SK-N-SH (cell line): Measurements from ENCODE around the gene ENKUR. TPM values are rescaled to one million over a fixed set of nuclear protein-coding genes. Genes with fewer than 3 reads are reported as not detected.

ENCODE experiments used
- CTCF ChIA-PET: fragments of 300-600, 350-600 bp; formaldehyde crosslinking; extraction: SDS; loops from one replicate; lab custom pipeline; 2021; lab: Yijun Ruan, JAX
- POLR2A ChIA-PET: fragments of 350-600 bp; sonication (Branson Sonifier 250); formaldehyde crosslinking; extraction: SDS; loops from one replicate; lab custom pipeline; 2020; ENCODE audit warnings: antibody characterized with exemption, inconsistent platforms; lab: Yijun Ruan, JAX
- DNase-seq: peaks from one replicate; pipeline ENCODE4 v3.0.0; 2012
- H2AFZ ChIP-seq: fragments of 200-600 bp; sonication (generic); 2 replicates; pipeline ENCODE4 v1.8.1; 2016; ENCODE audit warnings: antibody characterized with exemption, mild to moderate bottlenecking, low read depth
- H3F3A ChIP-seq: fragments of 200-600 bp; sonication (generic); replicated peaks from 2 replicates; pipeline ENCODE3; 2016; ENCODE audit warnings: antibody characterized with exemption, mild to moderate bottlenecking; ENCODE audit not compliant: insufficient read depth
- H3K27ac ChIP-seq, 2 experiments: fragments of 200-500 bp in 1 of 2; fragments of 200-600 bp in 1 of 2; sonication (Bioruptor generic) in 1 of 2; sonication (generic), shearing (Covaris generic) in 1 of 2; 2 replicates each; pipeline versions ENCODE4 v1.5.1 to v1.6.1; 2014 to 2016; ENCODE audit warnings: low read depth in 2 of 2, inconsistent platforms in 1 of 2, low read length in 1 of 2, mild to moderate bottlenecking in 1 of 2, mixed read lengths in 1 of 2
- H3K27me3 ChIP-seq: fragments of 200-600 bp; sonication (generic), shearing (Covaris generic); 2 replicates; pipeline ENCODE4 v1.6.1; 2016; ENCODE audit warnings: mixed run types; ENCODE audit not compliant: insufficient read depth
- H3K36me3 ChIP-seq, 2 experiments: fragments of 200-500 bp in 1 of 2; fragments of 200-600 bp in 1 of 2; sonication (Bioruptor generic) in 1 of 2; sonication (generic) in 1 of 2; replicated peaks in 1 of 2; 2 replicates each; pipeline versions ENCODE3 to v1.5.1; 2014 to 2016; ENCODE audit warnings: low read length in 1 of 2, mild to moderate bottlenecking in 1 of 2; ENCODE audit not compliant: insufficient read depth in 2 of 2, control insufficient read depth in 1 of 2
- H3K4me1 ChIP-seq, 2 experiments: fragments of 200-500 bp in 1 of 2; fragments of 200-600 bp in 1 of 2; sonication (Bioruptor generic) in 1 of 2; sonication (generic), shearing (Covaris generic) in 1 of 2; 2 replicates each; pipeline versions ENCODE4 v1.5.1 to v1.6.1; 2014 to 2016; ENCODE audit warnings: low read depth in 1 of 2, low read length in 1 of 2, mixed run types in 1 of 2; ENCODE audit not compliant: insufficient read depth in 2 of 2, control insufficient read depth in 1 of 2
- H3K4me2 ChIP-seq: fragments of 200-600 bp; sonication (generic), shearing (Covaris generic); 2 replicates; pipeline ENCODE4 v1.6.1; 2017; ENCODE audit warnings: mixed run types
- H3K4me3 ChIP-seq, 2 experiments: fragments of 200-500 bp in 1 of 2; fragments of 200-600 bp in 1 of 2; sonication (Bioruptor generic) in 1 of 2; sonication (generic), shearing (Covaris generic) in 1 of 2; 2 replicates each; pipeline versions ENCODE4 v1.5.1 to v1.8.1; 2014 to 2016; ENCODE audit warnings: low read depth in 2 of 2, inconsistent platforms in 1 of 2, low read length in 1 of 2, mild to moderate bottlenecking in 1 of 2, mixed read lengths in 1 of 2, moderate library complexity in 1 of 2
- H3K79me2 ChIP-seq: fragments of 200-600 bp; sonication (generic); 2 replicates; pipeline ENCODE4 v1.8.1; 2017; ENCODE audit warnings: mild to moderate bottlenecking; ENCODE audit not compliant: insufficient read depth
- H3K9ac ChIP-seq: fragments of 200-600 bp; sonication (generic); 2 replicates; pipeline ENCODE4 v1.6.1; 2017; ENCODE audit warnings: mixed run types
- H3K9me2 ChIP-seq: fragments of 200-600 bp; sonication (generic); 2 replicates; pipeline ENCODE4 v1.6.1; 2017; ENCODE audit warnings: mixed run types
- H3K9me3 ChIP-seq: fragments of 200-600 bp; sonication (generic); 2 replicates; pipeline ENCODE4 v1.6.1; 2017; ENCODE audit warnings: mixed run types, mild to moderate bottlenecking, moderate library complexity
- H4K20me1 ChIP-seq: fragments of 200-600 bp; sonication (generic); 2 replicates; pipeline ENCODE4 v1.6.1; 2017; ENCODE audit warnings: mild to moderate bottlenecking, mixed run types; ENCODE audit not compliant: insufficient read depth
- CHD2 ChIP-seq: fragments of 150-350 bp; IDR thresholded peaks from 2 replicates; pipeline ENCODE4 v1.6.1; 2018; ENCODE audit warnings: low read length; ENCODE audit not compliant: partially characterized antibody
- CTCF ChIP-seq: fragments of 200-600 bp; sonication (generic); IDR thresholded peaks from 2 replicates; pipeline ENCODE4 v1.6.1; 2017; ENCODE audit warnings: antibody characterized with exemption, mild to moderate bottlenecking, moderate library complexity
- EP300 ChIP-seq, 2 experiments: IDR thresholded peaks; 2 replicates each; pipeline versions ENCODE4 v1.4.0 to v1.6.1; 2012; ENCODE audit warnings: borderline replicate concordance in 1 of 2, low read depth in 1 of 2, low read length in 1 of 2
- FOXJ3 ChIP-seq: sonication (generic); formaldehyde crosslinking; IDR thresholded peaks from 2 replicates; pipeline ENCODE4 v1.5.1; 2020; ENCODE audit warnings: mild to moderate bottlenecking, missing genetic modification reagents
- FOXM1 ChIP-seq: IDR thresholded peaks from 2 replicates; pipeline ENCODE4 v1.4.0; 2012; ENCODE audit warnings: low read depth, mild to moderate bottlenecking
- MAX ChIP-seq: IDR thresholded peaks from 2 replicates; pipeline ENCODE4 v1.4.0; 2012; ENCODE audit warnings: low read depth
- NRF1 ChIP-seq: IDR thresholded peaks from 2 replicates; pipeline ENCODE4 v1.6.1; 2012; ENCODE audit warnings: low read depth, mild to moderate bottlenecking, low read length
- POLR2AphosphoS5 ChIP-seq: IDR thresholded peaks from 2 replicates; pipeline ENCODE4 v1.6.1; 2012; ENCODE audit warnings: low read depth, low read length
- REST ChIP-seq: IDR thresholded peaks from 2 replicates; pipeline ENCODE4 v1.6.1; 2012; ENCODE audit warnings: mild to moderate bottlenecking, low read depth, low read length, moderate library complexity
- USF1 ChIP-seq: IDR thresholded peaks from 2 replicates; pipeline ENCODE4 v1.4.0; 2012; ENCODE audit warnings: low read depth, borderline replicate concordance
- WGBS: methylation state at CpG from one replicate; pipeline ENCODE4 v1.1.6; 2017; ENCODE audit warnings: low lambda C conversion rate; 5-methylcytosine and 5-hydroxymethylcytosine counted together
- polyA plus RNA-seq, 3 experiments: library from polyadenylated mRNA; depleted of rRNA; stranded (reverse); fragments of >200 nt; gene quantifications; 2 replicates each; pipeline ENCODE4 v1.2.3, GENCODE V29; 2012

ENKUR gene
- polyA plus RNA-seq, 1 of the 3 experiments (the other 2 are of a cell fraction), result 0.13 TPM

- TF ChIP-seq REST (no peak), USF1 (no peak), MAX (no peak), CTCF (no peak), FOXJ3 (CRISPR knock-in tag) (no peak), CHD2 (no peak), POLR2AphosphoS5 (no peak)
- TF ChIP-seq, all 33 proteins: peak for 0
Measured at GRCh38 chr10:24983946-24984345, 32.0 kb downstream of the ENKUR start (continued).

- no peaks in the 10 kb centered on the region for H4K20me1 ChIP-seq
- no peak for TF ChIP-seq USF1
- no peak for TF ChIP-seq NRF1
- no peak for TF ChIP-seq FOXM1
- TF ChIP-seq EP300 (IDR thresholded peaks at IDR 0.05; ENCODE audit: borderline replicate concordance in 1 of 2, low read depth in 1 of 2, low read length in 1 of 2), result no peak
- no peak overlapping the region for H3K9ac ChIP-seq
- H3K36me3 ChIP-seq, result no peaks in the 10 kb centered on the region
- H3F3A ChIP-seq, result no peaks in the 10 kb centered on the region
- ChIA-PET CTCF (interaction anchor here (0.6 kb wide), 1 partner anchor 299 kb away, joined by 3 read pairs; no protein-coding TSS in a partner anchor), POLR2A (no interaction called here)
- 95% methylated on average over 4 of the region's 4 CpGs for WGBS
- no peaks in the 10 kb centered on the region for H3K9me3 ChIP-seq
- no peaks in the 10 kb centered on the region for H3K79me2 ChIP-seq
- no peaks in the 10 kb centered on the region for H3K27me3 ChIP-seq
- no peak overlapping the region for H3K4me2 ChIP-seq
- DNase-seq, result no peak
- H3K4me1 ChIP-seq, result no peaks in the 10 kb centered on the region
- H3K9me2 ChIP-seq, result no peaks in the 10 kb centered on the region
- no peak overlapping the region for H2AFZ ChIP-seq
- H3K27ac ChIP-seq, result no peak overlapping the region
- no peak overlapping the region for H3K4me3 ChIP-seq
Measured at GRCh38 chr10:24983130-24983529, 32.8 kb downstream of the ENKUR start.
